SK-N-MC (cell line): Measurements from ENCODE around the gene IGLON5.

ENCODE experiments used
- EZH2 ChIP-seq: fragments of 200-600 bp; sonication (generic); IDR thresholded peaks from one replicate; pipeline ENCODE4 v1.6.1; 2017; ENCODE audit warnings: antibody characterized with exemption
- FOXP2 ChIP-seq: optimal IDR thresholded peaks from 2 replicates; pipeline ENCODE3; 2011; ENCODE audit warnings: mild to moderate bottlenecking, moderate library complexity; ENCODE audit not compliant: insufficient read depth; ENCODE audit errors: extremely low read length, control extremely low read depth
- POLR2AphosphoS5 ChIP-seq: IDR thresholded peaks from 2 replicates; pipeline ENCODE4 v1.6.1; 2012; ENCODE audit warnings: mild to moderate bottlenecking, low read depth, low read length, borderline replicate concordance

GRCh38 chr19:51295382-51296126 is 15.9 kb upstream of the IGLON5 start:
- TF ChIP-seq POLR2AphosphoS5 (no peak), EZH2 (no peak), FOXP2 (no peak)
